IPS-20b (cell line): Measurements from ENCODE around the gene KCNQ1.
A peak's percentile ranks its signal among the peaks of the same experiment; 100 is the strongest.

ENCODE experiments used
- H3K27ac ChIP-seq: one replicate; pipeline ENCODE4 v1.5.1; 2013; ENCODE audit warnings: low read length
- H3K27me3 ChIP-seq: 2 replicates; pipeline ENCODE4 v1.6.1; 2013; ENCODE audit warnings: mild to moderate bottlenecking, low read length, inconsistent platforms; ENCODE audit not compliant: insufficient read depth
- H3K36me3 ChIP-seq: 2 replicates; pipeline ENCODE4 v1.6.1; 2013; ENCODE audit warnings: low read depth, mild to moderate bottlenecking, inconsistent platforms, low read length, moderate library complexity; ENCODE audit not compliant: insufficient read depth
- H3K4me1 ChIP-seq: 2 replicates; pipeline ENCODE4 v1.6.1; 2013; ENCODE audit warnings: mild to moderate bottlenecking, control low read depth, inconsistent platforms, low read length, moderate library complexity; ENCODE audit not compliant: insufficient read depth
- H3K4me3 ChIP-seq: 2 replicates; pipeline ENCODE4 v1.5.1; 2013; ENCODE audit warnings: mild to moderate bottlenecking, low read length, inconsistent platforms
- H3K9ac ChIP-seq: 2 replicates; pipeline ENCODE4 v1.6.1; 2013; ENCODE audit warnings: low read depth, mild to moderate bottlenecking, inconsistent platforms, low read length, moderate library complexity
- H3K9me3 ChIP-seq: 2 replicates; pipeline ENCODE4 v1.6.1; 2013; ENCODE audit warnings: mild to moderate bottlenecking, low read depth, low read length, inconsistent platforms; ENCODE audit not compliant: insufficient read depth

Gene KCNQ1

GRCh38 chr11:2889362-2890273 lies 444.8 kb downstream of the KCNQ1 start:
- Histone ChIP-seq H3K4me1 (peaks cover 8% of the 10 kb centered on the region; the same call in 1 of the 2 replicates), H3K9ac (no peak overlapping the region), H3K36me3 (no peaks in the 10 kb centered on the region), H3K4me3 (no peak overlapping the region), H3K27me3 (peaks cover 50% of the 10 kb centered on the region), H3K9me3 (no peaks in the 10 kb centered on the region), H3K27ac (no peak overlapping the region)

DNA sequence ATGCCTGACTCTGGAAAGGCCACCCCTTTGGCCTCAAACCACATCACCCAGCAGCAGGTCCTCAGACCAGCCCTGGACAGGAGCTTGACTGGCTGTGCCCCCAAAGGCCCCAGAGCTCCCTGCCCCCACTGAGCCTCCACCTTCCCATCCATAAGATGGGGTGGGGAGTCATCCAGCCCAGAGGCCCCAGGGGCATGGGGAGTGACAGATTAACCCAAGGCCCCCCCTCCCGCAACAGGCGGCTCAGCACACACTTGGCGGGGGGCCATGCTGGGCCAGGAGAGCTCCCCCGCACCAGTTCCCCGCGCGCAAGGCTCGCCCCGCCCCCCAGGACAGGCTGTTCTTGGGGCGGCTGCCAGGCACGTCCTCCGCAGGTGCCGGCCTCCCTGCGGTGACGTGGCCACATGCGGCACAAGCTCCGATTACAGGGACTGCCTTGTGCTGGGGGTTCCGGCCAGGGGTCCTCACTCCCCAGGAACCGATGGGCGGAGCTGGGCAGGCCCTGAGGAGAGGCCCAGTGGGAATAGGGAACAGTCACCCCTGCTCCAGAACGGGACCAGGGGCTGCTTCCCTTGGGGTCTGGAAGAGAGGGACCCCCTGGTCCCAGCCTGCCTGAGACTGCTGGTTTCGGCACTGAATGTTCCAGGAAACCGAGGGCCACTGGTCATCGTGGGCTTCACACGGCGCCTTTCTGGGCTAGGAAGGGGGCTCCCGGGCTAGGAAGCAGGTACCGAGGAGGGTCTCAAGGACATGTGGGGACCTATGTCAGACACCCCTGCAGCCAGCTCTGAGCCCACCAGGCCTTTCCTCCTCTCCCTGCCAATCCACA lies 445.9 kb downstream of the KCNQ1 start:
- no peak overlapping the region for H3K27ac ChIP-seq
- no peaks in the 10 kb centered on the region for H3K36me3 ChIP-seq
- peaks cover 42% of the 10 kb centered on the region for H3K27me3 ChIP-seq
- no peaks in the 10 kb centered on the region for H3K9me3 ChIP-seq
- H3K9ac ChIP-seq = no peak overlapping the region
- peaks cover 8% of the 10 kb centered on the region; the same call in 1 of the 2 replicates for H3K4me1 ChIP-seq
- H3K4me3 ChIP-seq = no peak overlapping the region

DNA sequence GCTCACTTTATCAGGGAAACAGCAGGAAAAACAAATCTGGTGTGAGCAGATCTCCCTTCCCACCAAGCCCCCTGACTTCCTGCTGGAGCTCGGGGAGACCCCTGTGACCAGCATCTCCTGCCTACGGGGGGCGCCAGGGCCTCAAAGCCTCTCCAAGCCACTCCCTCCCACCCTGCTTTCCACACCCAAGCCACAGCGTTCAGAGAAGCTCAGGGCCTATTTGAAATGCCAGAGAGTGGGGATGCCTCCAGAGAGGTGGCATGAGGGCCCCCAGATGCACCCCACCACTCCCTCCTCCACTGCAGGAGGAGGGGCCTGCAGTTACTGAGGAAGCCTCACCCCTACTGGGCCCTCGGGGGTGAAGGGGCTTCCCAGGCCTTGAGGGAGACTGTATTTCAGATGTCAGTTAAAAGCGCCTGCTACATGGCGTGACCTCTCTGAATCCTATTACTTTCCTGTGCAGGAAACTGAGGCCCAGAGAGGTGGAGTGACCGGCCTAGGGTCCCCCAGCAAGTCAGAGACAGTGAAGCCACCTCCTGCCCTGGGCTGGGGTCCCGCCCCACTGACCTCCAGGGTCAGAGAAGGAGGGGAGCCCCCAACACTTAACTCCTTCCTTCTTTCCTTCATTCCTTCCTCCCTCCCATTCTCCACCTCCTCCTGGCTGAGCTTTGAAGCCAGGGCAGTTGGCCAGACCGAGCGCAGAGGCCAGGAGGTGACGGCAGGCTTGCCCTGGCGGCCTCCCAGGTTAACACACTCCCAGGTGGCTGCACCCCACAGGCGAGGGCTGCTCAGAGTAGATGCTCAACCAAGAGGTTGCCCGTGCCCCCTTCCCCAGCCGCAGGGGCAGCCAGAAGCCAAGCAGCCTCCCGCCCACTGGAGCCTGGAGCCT lies 446.8 kb downstream of the KCNQ1 start:
- Histone ChIP-seq H3K4me3 (no peak overlapping the region; the same call in 1 of the 2 replicates), H3K4me1 (peaks cover 8% of the 10 kb centered on the region; the same call in 1 of the 2 replicates), H3K27ac (no peak overlapping the region), H3K36me3 (no peaks in the 10 kb centered on the region), H3K9ac (peak overlapping the region; percentile 82; the same call in 1 of the 2 replicates), H3K9me3 (no peaks in the 10 kb centered on the region), H3K27me3 (peaks cover 43% of the 10 kb centered on the region)

- H3K27me3 ChIP-seq = peaks cover 35% of the 10 kb centered on the region
- no peaks in the 10 kb centered on the region for H3K9me3 ChIP-seq
- peaks cover 8% of the 10 kb centered on the region; the same call in 1 of the 2 replicates for H3K4me1 ChIP-seq
- peak overlapping the region; percentile 82; the same call in 1 of the 2 replicates for H3K9ac ChIP-seq
- no peaks in the 10 kb centered on the region for H3K36me3 ChIP-seq
- H3K4me3 ChIP-seq = peak overlapping the region; percentile 62
- peak overlapping the region; percentile 83 for H3K27ac ChIP-seq
Observed at GRCh38 chr11:2892215-2892966, 447.6 kb downstream of the KCNQ1 start.

- Histone ChIP-seq H3K27ac (peak overlapping the region; percentile 83), H3K4me1 (peaks cover 8% of the 10 kb centered on the region; the same call in 1 of the 2 replicates)
Observed at GRCh38 chr11:2892967-2893528, 448.2 kb downstream of the KCNQ1 start.

DNA sequence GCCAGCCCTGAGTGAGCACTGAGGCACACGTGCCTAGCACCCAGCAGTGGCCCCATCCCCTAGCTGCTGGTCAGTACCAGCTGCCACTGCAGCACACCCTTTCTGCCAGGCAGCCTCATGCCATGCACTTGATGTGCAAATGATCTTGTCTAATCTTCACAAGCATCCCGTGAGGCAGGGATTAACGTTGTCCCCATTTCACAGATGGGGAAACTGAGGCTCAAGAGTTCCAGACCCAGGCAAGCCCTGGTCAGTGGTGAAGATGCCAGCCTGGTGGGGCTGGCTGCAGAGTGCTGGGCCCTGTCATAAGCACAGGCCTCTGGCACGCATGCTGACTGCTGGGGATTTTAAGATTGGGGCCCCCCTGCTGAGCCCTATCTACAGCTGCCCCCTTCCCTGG lies 449.1 kb downstream of the KCNQ1 start:
- H3K27ac ChIP-seq = no peak overlapping the region
- no peaks in the 10 kb centered on the region for H3K36me3 ChIP-seq
- H3K4me1 ChIP-seq = peaks cover 8% of the 10 kb centered on the region; the same call in 1 of the 2 replicates
- H3K9me3 ChIP-seq = no peaks in the 10 kb centered on the region
- H3K27me3 ChIP-seq = peaks cover 23% of the 10 kb centered on the region
- no peak overlapping the region for H3K4me3 ChIP-seq
- H3K9ac ChIP-seq = no peak overlapping the region

More at GRCh38 chr11:2892967-2893528, 448.2 kb downstream of the KCNQ1 start:
- no peaks in the 10 kb centered on the region for H3K9me3 ChIP-seq
- H3K4me3 ChIP-seq = peak overlapping the region; percentile 62
- peaks cover 28% of the 10 kb centered on the region for H3K27me3 ChIP-seq
- no peaks in the 10 kb centered on the region for H3K36me3 ChIP-seq
- H3K9ac ChIP-seq = peak overlapping the region; percentile 75; the same call in 1 of the 2 replicates

DNA sequence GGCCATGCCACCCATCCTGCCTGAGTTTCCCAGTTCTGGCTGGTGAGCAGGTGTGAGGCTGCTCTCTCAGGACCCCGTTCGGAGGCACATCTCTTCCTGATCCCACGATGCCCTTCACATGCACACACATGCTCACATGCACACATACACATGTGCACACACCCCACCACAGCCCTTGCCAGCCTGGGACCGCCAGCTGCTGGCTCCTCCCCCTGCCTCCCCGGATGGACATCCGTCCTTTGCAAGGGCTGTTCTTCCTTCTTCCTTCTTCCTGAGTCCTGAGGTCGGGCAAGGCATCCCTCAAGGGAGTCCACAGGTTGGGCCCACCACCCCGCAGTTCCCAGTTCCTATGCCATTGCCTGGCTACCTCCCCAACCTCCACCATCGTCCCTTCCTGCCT lies 451.2 kb downstream of the KCNQ1 start:
- Histone ChIP-seq H3K27ac (no peak overlapping the region), H3K27me3 (peaks cover 26% of the 10 kb centered on the region), H3K4me1 (peaks cover 8% of the 10 kb centered on the region; the same call in 1 of the 2 replicates), H3K9me3 (no peaks in the 10 kb centered on the region), H3K4me3 (no peak overlapping the region), H3K36me3 (no peaks in the 10 kb centered on the region), H3K9ac (no peak overlapping the region)

GRCh38 chr11:2897048-2897447 lies 452.2 kb downstream of the KCNQ1 start:
- Histone ChIP-seq H3K4me3 (no peak overlapping the region), H3K36me3 (no peaks in the 10 kb centered on the region), H3K27me3 (peaks cover 32% of the 10 kb centered on the region), H3K4me1 (peaks cover 6% of the 10 kb centered on the region; the same call in 1 of the 2 replicates), H3K9ac (no peak overlapping the region), H3K9me3 (no peaks in the 10 kb centered on the region), H3K27ac (no peak overlapping the region)

DNA sequence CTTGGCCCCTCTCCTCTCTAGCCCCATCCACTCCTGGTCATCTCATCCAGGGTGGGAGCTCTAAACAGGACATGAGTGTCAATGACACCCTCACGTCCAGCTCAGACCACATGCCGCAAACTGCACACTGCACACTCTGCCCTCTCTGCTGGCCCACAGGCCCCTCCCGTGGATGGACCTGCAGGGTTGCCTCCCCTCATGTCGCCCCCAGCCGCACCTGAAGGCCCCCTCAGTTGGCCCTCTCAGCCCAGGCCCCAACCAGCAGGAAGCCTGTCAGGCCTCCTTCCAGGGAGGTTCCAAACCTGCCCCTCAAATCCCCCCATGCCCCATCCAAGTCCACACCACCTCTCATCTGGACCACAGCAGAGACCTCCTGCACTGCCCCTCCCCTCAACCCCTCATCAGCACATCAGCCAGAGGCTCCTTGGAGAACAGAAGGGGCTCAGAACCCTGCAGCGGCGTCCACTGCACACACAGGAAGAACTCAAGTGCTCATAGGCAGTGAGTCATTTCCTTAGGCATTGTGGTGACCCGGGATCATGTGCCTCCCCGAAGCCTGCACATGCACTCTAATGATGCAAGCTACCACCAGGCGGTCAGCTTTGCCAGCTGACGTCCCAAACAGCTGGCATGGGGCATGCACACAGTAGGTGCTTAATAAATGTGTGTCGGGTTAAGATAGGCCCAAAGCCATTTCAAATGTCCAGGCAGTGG lies 453.7 kb downstream of the KCNQ1 start:
- peaks cover 41% of the 10 kb centered on the region for H3K27me3 ChIP-seq
- peaks cover 10% of the 10 kb centered on the region for H3K4me1 ChIP-seq
- H3K4me3 ChIP-seq = no peak overlapping the region
- no peak overlapping the region for H3K27ac ChIP-seq
- no peak overlapping the region for H3K9ac ChIP-seq
- no peaks in the 10 kb centered on the region for H3K36me3 ChIP-seq
- H3K9me3 ChIP-seq = no peaks in the 10 kb centered on the region
